Activated B cell treated with CpG ODN at 0.5 μM for 24 hours (primary cell): ENCODE results near the gene HAGH. TPM values are rescaled to one million over a fixed set of nuclear protein-coding genes. Genes with fewer than 3 reads are reported as not detected.

ENCODE experiments used
- ATAC-seq: fragments of 200-7000 bp; cut with Tn5 transposase; one replicate; pipeline ENCODE4 v1.10.0; 2021; ENCODE audit warnings: low read depth, mild to moderate bottlenecking, moderate library complexity
- CTCF ChIA-PET: fragments of 350-600 bp; sonication (Branson Sonifier 250); formaldehyde crosslinking; loops from one replicate; lab custom pipeline; 2021; ENCODE audit warnings: antibody characterized with exemption; lab: Charles Lee
- POLR2A ChIA-PET: fragments of 350-600 bp; sonication (Branson Sonifier 250); formaldehyde crosslinking; loops from one replicate; lab custom pipeline; 2021; ENCODE audit warnings: antibody characterized with exemption; lab: Charles Lee
- DNase-seq: peaks from one replicate; pipeline ENCODE4 v3.0.0; 2022
- H3K27ac Mint-ChIP-seq: one replicate; pipeline ENCODE4 v1.8.0; 2020; ENCODE audit warnings: mixed read lengths
- H3K27me3 Mint-ChIP-seq: one replicate; pipeline ENCODE4 v1.8.0; 2021; ENCODE audit warnings: mixed read lengths
- H3K36me3 Mint-ChIP-seq: one replicate; pipeline ENCODE4 v1.8.0; 2021; ENCODE audit warnings: low read depth, mixed read lengths
- H3K4me1 Mint-ChIP-seq: one replicate; pipeline ENCODE4 v1.8.0; 2021; ENCODE audit warnings: mixed read lengths
- H3K4me3 Mint-ChIP-seq: one replicate; pipeline ENCODE4 v1.8.0; 2020; ENCODE audit warnings: mild to moderate bottlenecking, mixed read lengths
- H3K9me3 Mint-ChIP-seq: one replicate; pipeline ENCODE4 v1.8.0; 2020; ENCODE audit warnings: mixed read lengths
- intact Hi-C: fragments of 100-400 bp; cut with micrococcal nuclease; formaldehyde crosslinking; loops from one replicate; pipeline ENCODE4 v1.15.1; 2024
- total RNA-seq: library from RNA; stranded (reverse); gene quantifications from 2 replicates; pipeline ENCODE4 v1.2.3, GENCODE V29; 2022
- TF ChIP-seq, protein P1 (sequence below): fragments of 200-600 bp; IDR thresholded peaks from one replicate; pipeline ENCODE4 v1.8.0; 2022; ENCODE audit warnings: antibody characterized with exemption, mild to moderate bottlenecking

Gene HAGH
- total RNA-seq, 1 donor from 2014 or later, result 19.5 TPM

DNA sequence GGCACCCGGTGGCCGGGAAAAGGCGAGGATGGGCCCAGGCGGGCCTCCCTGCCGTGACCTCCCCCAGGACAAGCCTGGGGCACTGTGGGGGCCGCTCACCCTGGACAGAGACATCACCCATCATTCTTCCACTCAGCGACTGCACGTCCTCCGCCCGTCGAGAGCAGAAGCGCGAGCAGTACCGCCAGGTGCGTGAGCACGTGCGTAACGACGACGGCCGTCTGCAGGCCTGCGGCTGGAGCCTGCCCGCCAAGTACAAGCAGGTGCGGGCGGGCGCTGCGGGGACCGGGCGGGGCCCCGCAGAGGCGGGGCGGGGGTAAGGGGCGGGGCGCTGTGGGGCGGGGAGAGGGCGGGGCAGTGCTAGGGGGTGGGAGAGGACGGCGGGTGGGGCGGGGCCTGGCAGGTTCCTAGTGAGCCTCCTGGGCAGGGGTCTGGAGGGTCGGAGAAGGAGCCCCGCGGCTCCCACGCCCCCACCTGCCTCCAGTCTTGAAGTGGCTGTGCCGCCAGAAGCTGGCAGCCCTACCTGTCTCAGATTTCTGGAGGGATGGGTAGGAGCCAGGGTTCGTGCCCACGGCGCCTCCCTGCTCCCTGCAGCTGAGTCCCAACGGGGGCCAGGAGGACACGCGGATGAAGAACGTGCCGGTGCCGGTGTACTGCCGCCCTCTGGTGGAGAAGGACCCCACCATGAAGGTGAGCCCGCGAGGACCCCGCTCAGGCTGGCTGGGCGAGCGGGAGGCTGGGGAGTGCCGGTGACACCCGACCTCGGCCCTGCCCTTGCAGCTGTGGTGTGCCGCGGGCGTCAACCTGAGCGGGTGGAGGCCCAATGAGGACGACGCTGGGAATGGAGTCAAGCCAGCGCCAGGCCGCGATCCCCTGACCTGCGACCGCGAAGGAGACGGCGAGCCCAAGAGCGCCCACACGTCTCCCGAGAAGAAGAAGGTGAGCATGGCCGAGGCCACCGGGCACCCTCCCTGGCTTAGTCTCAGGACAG is 62.8 kb downstream of the HAGH start:
- H3K4me1 Mint-ChIP-seq, result no peaks in the 10 kb centered on the region
- CTCF ChIA-PET, result interaction anchor here (0.6 kb wide), 1 partner anchor 9 kb away, joined by 3 read pairs; the partner anchor contains the start of genes EME2 and MRPS34
- no peak overlapping the region for H3K4me3 Mint-ChIP-seq
- POLR2A ChIA-PET, result interaction anchor here (1.4 kb wide), 1 partner anchor 19 kb away, joined by 3 read pairs; the partner anchor contains the start of genes NUBP2 and SPSB3
- TF ChIP-seq, protein P1, sequence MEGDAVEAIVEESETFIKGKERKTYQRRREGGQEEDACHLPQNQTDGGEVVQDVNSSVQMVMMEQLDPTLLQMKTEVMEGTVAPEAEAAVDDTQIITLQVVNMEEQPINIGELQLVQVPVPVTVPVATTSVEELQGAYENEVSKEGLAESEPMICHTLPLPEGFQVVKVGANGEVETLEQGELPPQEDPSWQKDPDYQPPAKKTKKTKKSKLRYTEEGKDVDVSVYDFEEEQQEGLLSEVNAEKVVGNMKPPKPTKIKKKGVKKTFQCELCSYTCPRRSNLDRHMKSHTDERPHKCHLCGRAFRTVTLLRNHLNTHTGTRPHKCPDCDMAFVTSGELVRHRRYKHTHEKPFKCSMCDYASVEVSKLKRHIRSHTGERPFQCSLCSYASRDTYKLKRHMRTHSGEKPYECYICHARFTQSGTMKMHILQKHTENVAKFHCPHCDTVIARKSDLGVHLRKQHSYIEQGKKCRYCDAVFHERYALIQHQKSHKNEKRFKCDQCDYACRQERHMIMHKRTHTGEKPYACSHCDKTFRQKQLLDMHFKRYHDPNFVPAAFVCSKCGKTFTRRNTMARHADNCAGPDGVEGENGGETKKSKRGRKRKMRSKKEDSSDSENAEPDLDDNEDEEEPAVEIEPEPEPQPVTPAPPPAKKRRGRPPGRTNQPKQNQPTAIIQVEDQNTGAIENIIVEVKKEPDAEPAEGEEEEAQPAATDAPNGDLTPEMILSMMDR, result no peak
- H3K27me3 Mint-ChIP-seq, result no peaks in the 10 kb centered on the region
- DNase-seq (no peak), ATAC-seq (no peak)
- intact Hi-C loops, result no loop called here
- peaks cover 66% of the 10 kb centered on the region for H3K36me3 Mint-ChIP-seq
- H3K27ac Mint-ChIP-seq, result no peak overlapping the region
- H3K9me3 Mint-ChIP-seq, result no peaks in the 10 kb centered on the region

GRCh38 chr16:1762879-1763520 is 63.6 kb downstream of the HAGH start:
- Mint-ChIP-seq H3K36me3 (peaks cover 62% of the 10 kb centered on the region), H3K4me1 (no peaks in the 10 kb centered on the region), H3K27me3 (no peaks in the 10 kb centered on the region), H3K27ac (no peak overlapping the region), H3K4me3 (no peak overlapping the region), H3K9me3 (no peaks in the 10 kb centered on the region)
- intact Hi-C loops, result no loop called here
- ChIA-PET POLR2A (interaction anchor here (0.8 kb wide), 1 partner anchor 8 kb away, joined by 3 read pairs; the partner anchor contains the start of gene NME3), CTCF (no interaction called here)
- ATAC-seq (no peak), DNase-seq (no peak)
- TF ChIP-seq, protein P1, result no peak

DNA sequence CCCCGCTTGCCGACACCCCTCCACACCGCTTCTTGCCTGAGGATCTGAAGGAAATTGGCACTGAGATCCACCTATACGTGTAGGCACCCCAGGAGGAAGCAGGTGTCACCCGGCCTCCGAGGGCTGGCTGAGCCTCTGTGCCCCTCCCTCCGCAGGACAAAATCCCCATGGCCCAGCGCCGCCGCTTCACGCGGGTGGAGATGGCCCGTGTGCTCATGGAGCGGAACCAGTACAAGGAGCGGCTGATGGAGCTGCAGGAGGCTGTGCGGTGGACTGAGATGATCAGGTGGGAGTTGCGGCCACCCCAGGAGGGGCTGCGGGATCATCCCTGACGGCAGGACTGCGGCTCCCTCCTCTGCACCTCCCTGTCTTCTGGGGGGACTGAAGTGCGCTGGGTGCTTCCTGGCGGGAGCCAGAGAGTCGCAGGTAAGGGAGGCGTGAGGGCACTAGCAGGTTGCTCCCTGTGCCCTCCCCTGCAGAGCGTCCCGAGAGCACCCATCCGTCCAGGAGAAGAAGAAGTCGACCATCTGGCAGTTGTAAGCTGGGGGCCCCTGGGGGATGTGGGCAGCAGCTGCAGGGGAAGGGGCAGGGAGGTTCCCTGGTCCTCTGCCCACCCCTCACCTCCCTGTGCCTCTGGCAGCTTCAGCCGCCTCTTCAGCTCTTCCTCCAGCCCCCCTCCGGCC is 64.3 kb downstream of the HAGH start:
- DNase-seq, result no peak
- POLR2A ChIA-PET, result interaction anchor here (0.8 kb wide), 1 partner anchor 9 kb away, joined by 3 read pairs; the partner anchor contains the start of gene NME3

GRCh38 chr16:1761751-1762150 is 64.9 kb downstream of the HAGH start:
- no peaks in the 10 kb centered on the region for H3K4me1 Mint-ChIP-seq
- no peak overlapping the region for H3K27ac Mint-ChIP-seq
- CTCF ChIA-PET, result no interaction called here
- POLR2A ChIA-PET, result no interaction called here
- no peaks in the 10 kb centered on the region for H3K27me3 Mint-ChIP-seq
- no peak for DNase-seq
- TF ChIP-seq, protein P1, result no peak
- H3K4me3 Mint-ChIP-seq, result no peak overlapping the region
- peaks cover 58% of the 10 kb centered on the region for H3K36me3 Mint-ChIP-seq
- intact Hi-C loops, result no loop called here
- no peak for ATAC-seq
- no peaks in the 10 kb centered on the region for H3K9me3 Mint-ChIP-seq

More for the DNA sequence above, 64.3 kb downstream of the HAGH start:
- peaks cover 58% of the 10 kb centered on the region for H3K36me3 Mint-ChIP-seq
- no peaks in the 10 kb centered on the region for H3K4me1 Mint-ChIP-seq
- intact Hi-C loops, result no loop called here
- CTCF ChIA-PET, result no interaction called here
- no peak overlapping the region for H3K27ac Mint-ChIP-seq
- no peaks in the 10 kb centered on the region for H3K27me3 Mint-ChIP-seq
- H3K9me3 Mint-ChIP-seq, result no peaks in the 10 kb centered on the region
- TF ChIP-seq, protein P1, result no peak
- no peak for ATAC-seq
- H3K4me3 Mint-ChIP-seq, result no peak overlapping the region
